ENCODE results near the gene RAB8B. TPM values are rescaled to one million over a fixed set of nuclear protein-coding genes. Genes with fewer than 3 reads are reported as not detected.

RAB8B gene
- total RNA-seq, 1 experiment from 2014 or later: 18.2 TPM

GRCh38 chr15:63314409-63314808 lies 125.0 kb downstream of the RAB8B start:
- POLR2A ChIA-PET: no interaction called here
- intact Hi-C loops (cut with micrococcal nuclease; ENCODE audit: unreplicated experiment): no loop called here

More at GRCh38 chr15:63314409-63314808, 125.0 kb downstream of the RAB8B start:
- no peak overlapping the region for H3K4me3 Mint-ChIP-seq (ENCODE audit: unreplicated experiment)
- CTCF ChIA-PET: interaction anchor here (0.6 kb wide), 1 partner anchor 148 kb away, joined by 3 read pairs; no protein-coding TSS in a partner anchor
- no peak overlapping the region for H3K27ac Mint-ChIP-seq (ENCODE audit: unreplicated experiment)
- Histone ChIP-seq H3K9me3 (no peaks in the 10 kb centered on the region), H3K4me3 (ENCODE audit: low read depth, low read length) (no peak overlapping the region), H3K4me1 (no peaks in the 10 kb centered on the region), H3K27me3 (replicated peaks; ENCODE audit: control insufficient read depth, insufficient read depth, low read length) (no peaks in the 10 kb centered on the region), H3K36me3 (ENCODE audit: control insufficient read depth, insufficient read depth, low read length) (no peaks in the 10 kb centered on the region)
- no peaks in the 10 kb centered on the region for H3K9me3 Mint-ChIP-seq (ENCODE audit: unreplicated experiment)
- no peak for DNase-seq
- TF ChIP-seq CTCF (IDR thresholded peaks at IDR 0.05; ENCODE audit: insufficient read depth in 1 of 2, low read depth in 1 of 2, low read length in 1 of 2, severe bottlenecking in 1 of 2, unreplicated experiment in 1 of 2): no peak
- BruUV-seq (replicated peaks): no TSS peak
- no peaks in the 10 kb centered on the region for H3K27me3 Mint-ChIP-seq (ENCODE audit: insufficient read depth, unreplicated experiment)
- no peaks in the 10 kb centered on the region for H3K4me1 Mint-ChIP-seq (ENCODE audit: low read depth, unreplicated experiment)
- no peaks in the 10 kb centered on the region for H3K36me3 Mint-ChIP-seq (ENCODE audit: insufficient read depth, unreplicated experiment)

Other genes starting within 250 kb of the RAB8B start
- gene TPM1, start 146.9 kb upstream of the RAB8B start, total RNA-seq (2022): 193 and 209 TPM in 2 replicates
- 8.4 and 8.8 TPM in 2 replicates for gene LACTB, start 67.7 kb upstream of the RAB8B start, total RNA-seq (2022)
- gene RPS27L, start 32.1 kb upstream of the RAB8B start, total RNA-seq (2022): 62.2 and 73.0 TPM in 2 replicates
- gene APH1B, start 88.0 kb downstream of the RAB8B start, total RNA-seq (2022): 17.3 and 20.3 TPM in 2 replicates
- 1.0 and 1.3 TPM in 2 replicates for gene CA12, start 192.2 kb downstream of the RAB8B start, total RNA-seq (2022)